Measurements from ENCODE around the gene QSOX2.

DNA sequence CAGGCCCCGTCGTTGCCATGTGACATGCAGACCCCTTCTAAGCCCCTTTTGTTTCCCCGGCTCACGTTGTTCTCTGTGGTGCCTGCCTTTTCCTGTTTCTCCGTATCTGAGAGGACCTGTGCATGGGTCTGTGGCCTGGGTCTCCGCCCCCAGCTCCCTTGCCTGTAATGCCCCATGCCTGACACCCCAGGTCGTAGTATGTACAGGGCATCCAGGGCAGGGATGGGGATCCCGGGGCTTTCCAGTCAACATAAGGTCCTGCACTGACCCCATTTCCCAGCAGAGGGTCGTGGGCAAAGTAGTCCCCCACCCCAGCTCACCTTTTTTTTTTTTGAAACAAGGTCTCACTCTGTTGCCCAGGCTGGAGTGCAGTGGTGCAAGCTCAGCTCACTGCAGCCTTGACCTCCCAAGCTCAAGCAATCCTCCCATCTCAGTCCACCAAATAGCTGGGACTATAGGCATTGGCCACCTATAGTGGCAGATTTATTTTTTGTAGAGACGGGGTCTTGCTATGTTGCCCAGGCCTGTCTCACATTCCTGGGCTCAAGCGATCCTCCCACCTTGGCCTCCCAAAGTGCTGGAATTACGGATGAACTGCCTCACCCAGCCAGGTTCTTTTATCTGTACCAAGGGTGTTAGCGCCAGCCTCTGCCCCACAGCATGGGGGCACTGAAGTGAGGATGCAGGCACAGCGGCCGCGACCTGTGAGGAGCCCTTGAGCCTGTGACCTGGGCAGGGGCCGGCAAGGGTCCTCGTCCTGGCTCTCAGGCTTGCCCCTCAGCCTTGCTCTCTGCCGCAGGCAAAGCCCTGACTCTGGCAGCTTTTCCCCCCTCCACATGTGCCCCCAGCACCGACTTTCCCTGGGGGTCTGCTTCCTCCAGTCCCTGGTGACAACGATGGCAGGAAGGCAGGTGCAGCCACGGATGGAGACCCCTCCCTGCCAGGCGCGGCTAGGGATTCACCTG lies 19.1 kb upstream of the QSOX2 start:
- TF ChIP-seq, protein P1, sequence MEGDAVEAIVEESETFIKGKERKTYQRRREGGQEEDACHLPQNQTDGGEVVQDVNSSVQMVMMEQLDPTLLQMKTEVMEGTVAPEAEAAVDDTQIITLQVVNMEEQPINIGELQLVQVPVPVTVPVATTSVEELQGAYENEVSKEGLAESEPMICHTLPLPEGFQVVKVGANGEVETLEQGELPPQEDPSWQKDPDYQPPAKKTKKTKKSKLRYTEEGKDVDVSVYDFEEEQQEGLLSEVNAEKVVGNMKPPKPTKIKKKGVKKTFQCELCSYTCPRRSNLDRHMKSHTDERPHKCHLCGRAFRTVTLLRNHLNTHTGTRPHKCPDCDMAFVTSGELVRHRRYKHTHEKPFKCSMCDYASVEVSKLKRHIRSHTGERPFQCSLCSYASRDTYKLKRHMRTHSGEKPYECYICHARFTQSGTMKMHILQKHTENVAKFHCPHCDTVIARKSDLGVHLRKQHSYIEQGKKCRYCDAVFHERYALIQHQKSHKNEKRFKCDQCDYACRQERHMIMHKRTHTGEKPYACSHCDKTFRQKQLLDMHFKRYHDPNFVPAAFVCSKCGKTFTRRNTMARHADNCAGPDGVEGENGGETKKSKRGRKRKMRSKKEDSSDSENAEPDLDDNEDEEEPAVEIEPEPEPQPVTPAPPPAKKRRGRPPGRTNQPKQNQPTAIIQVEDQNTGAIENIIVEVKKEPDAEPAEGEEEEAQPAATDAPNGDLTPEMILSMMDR (IDR thresholded peaks at IDR 0.05) = no peak
- TF ChIP-seq POLR2A (IDR thresholded peaks at IDR 0.05) = no peak
